Transverse colon (tissue), 3 donors: ENCODE data around the gene FITM1.

ENCODE experiments used
- POLR2A ChIP-seq: fragments of 450-650 bp; IDR thresholded peaks from one replicate; pipeline ENCODE4 v1.6.1; 2016; ENCODE audit warnings: antibody characterized with exemption, mild to moderate bottlenecking, moderate library complexity
- TF ChIP-seq, protein P1 (sequence below), 5 experiments: fragments of 200-600 bp in 3 of 5; fragments of 450-650 bp in 2 of 5; sonication (generic) in 3 of 5; IDR thresholded peaks; 1 replicate in 2 of 5; 2 replicates in 3 of 5; pipeline ENCODE4 v1.5.1; 2016 to 2017; ENCODE audit warnings: antibody characterized with exemption in 5 of 5, inconsistent platforms in 3 of 5, mild to moderate bottlenecking in 2 of 5, moderate library complexity in 1 of 5

DNA sequence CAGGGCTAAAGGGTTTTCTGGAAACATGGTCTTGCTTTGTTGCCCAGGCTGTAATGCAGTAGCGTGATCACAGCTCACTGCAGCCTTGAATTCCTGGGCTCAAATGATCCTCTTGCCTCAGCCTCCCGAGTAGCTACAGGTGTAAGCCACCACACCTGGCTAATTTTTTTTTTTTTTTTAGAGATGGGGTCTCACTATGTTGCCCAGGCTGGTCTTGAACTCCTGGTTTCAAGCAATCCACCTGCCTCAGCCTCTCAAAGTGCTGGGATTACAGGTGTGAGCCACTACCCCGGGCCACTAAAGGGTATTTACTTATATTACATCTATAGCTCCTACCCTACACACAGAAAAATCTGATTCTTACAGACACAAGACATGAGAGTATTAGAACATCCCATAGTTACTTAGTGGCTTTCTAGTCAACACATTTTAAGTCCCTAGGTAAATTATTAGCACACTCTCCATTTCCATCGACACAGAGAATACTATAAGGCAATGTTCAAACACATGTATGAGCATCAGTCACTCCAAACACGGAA, 22.1 kb upstream of the FITM1 start:
- TF ChIP-seq, protein P1, sequence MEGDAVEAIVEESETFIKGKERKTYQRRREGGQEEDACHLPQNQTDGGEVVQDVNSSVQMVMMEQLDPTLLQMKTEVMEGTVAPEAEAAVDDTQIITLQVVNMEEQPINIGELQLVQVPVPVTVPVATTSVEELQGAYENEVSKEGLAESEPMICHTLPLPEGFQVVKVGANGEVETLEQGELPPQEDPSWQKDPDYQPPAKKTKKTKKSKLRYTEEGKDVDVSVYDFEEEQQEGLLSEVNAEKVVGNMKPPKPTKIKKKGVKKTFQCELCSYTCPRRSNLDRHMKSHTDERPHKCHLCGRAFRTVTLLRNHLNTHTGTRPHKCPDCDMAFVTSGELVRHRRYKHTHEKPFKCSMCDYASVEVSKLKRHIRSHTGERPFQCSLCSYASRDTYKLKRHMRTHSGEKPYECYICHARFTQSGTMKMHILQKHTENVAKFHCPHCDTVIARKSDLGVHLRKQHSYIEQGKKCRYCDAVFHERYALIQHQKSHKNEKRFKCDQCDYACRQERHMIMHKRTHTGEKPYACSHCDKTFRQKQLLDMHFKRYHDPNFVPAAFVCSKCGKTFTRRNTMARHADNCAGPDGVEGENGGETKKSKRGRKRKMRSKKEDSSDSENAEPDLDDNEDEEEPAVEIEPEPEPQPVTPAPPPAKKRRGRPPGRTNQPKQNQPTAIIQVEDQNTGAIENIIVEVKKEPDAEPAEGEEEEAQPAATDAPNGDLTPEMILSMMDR (IDR thresholded peaks at IDR 0.05) = no peak
- TF ChIP-seq POLR2A = no peak
